NCI-H1694 (cell line): ENCODE data around the gene PAK6.

Source experiments
- DNase-seq: peaks from one replicate; lab custom pipeline; 2025; lab: John Stamatoyannopoulos, UW

PAK6 gene

GRCh38 chr15:40241269-40242212 lies 2.7 kb downstream of the PAK6 start:
- no peak for DNase-seq

GRCh38 chr15:40242213-40242599 lies 3.3 kb downstream of the PAK6 start:
- DNase-seq: no peak

GRCh38 chr15:40242601-40243000 lies 3.7 kb downstream of the PAK6 start:
- DNase-seq: no peak

GRCh38 chr15:40243126-40243810 lies 4.4 kb downstream of the PAK6 start:
- no peak for DNase-seq

GRCh38 chr15:40244961-40245523 lies 6.2 kb downstream of the PAK6 start:
- DNase-seq: no peak

GRCh38 chr15:40245666-40246450 lies 7.0 kb downstream of the PAK6 start:
- DNase-seq: no peak

- no peak for DNase-seq
Observed at GRCh38 chr15:40246496-40247280, 7.8 kb downstream of the PAK6 start.

GRCh38 chr15:40247406-40247971 lies 8.6 kb downstream of the PAK6 start:
- DNase-seq: no peak

GRCh38 chr15:40248006-40248783 lies 9.3 kb downstream of the PAK6 start:
- no peak for DNase-seq

- no peak for DNase-seq
Observed at GRCh38 chr15:40249477-40250303, 10.8 kb downstream of the PAK6 start.

GRCh38 chr15:40250304-40250656 lies 11.4 kb downstream of the PAK6 start:
- DNase-seq: no peak

GRCh38 chr15:40250771-40251483 lies 12.1 kb downstream of the PAK6 start:
- DNase-seq: no peak

- DNase-seq: no peak
Observed at GRCh38 chr15:40251486-40252140, 12.8 kb downstream of the PAK6 start.

- no peak for DNase-seq
Observed at GRCh38 chr15:40252141-40252437, 13.2 kb downstream of the PAK6 start.

GRCh38 chr15:40252438-40253166 lies 13.7 kb downstream of the PAK6 start:
- DNase-seq: no peak

GRCh38 chr15:40253167-40253790 lies 14.4 kb downstream of the PAK6 start:
- no peak for DNase-seq

GRCh38 chr15:40254452-40254851 lies 15.6 kb downstream of the PAK6 start:
- no peak for DNase-seq
